SK-N-SH (cell line): Measurements from ENCODE around the gene ZMYND8. TPM values are rescaled to one million over a fixed set of nuclear protein-coding genes. Genes with fewer than 3 reads are reported as not detected.
"Not testable (repeated sequence)": the region's sequence is repeated elsewhere in the genome, so short reads cannot be mapped to it uniquely, and the experiment has no call there.

Source experiments
- CTCF ChIA-PET: fragments of 300-600, 350-600 bp; formaldehyde crosslinking; extraction: SDS; loops from one replicate; lab custom pipeline; 2021; lab: Yijun Ruan, JAX
- POLR2A ChIA-PET: fragments of 350-600 bp; sonication (Branson Sonifier 250); formaldehyde crosslinking; extraction: SDS; loops from one replicate; lab custom pipeline; 2020; ENCODE audit warnings: antibody characterized with exemption, inconsistent platforms; lab: Yijun Ruan, JAX
- DNase-seq: peaks from one replicate; pipeline ENCODE4 v3.0.0; 2012
- H2AFZ ChIP-seq: fragments of 200-600 bp; sonication (generic); 2 replicates; pipeline ENCODE4 v1.8.1; 2016; ENCODE audit warnings: antibody characterized with exemption, mild to moderate bottlenecking, low read depth
- H3F3A ChIP-seq: fragments of 200-600 bp; sonication (generic); replicated peaks from 2 replicates; pipeline ENCODE3; 2016; ENCODE audit warnings: antibody characterized with exemption, mild to moderate bottlenecking; ENCODE audit not compliant: insufficient read depth
- H3K27ac ChIP-seq, 2 experiments: fragments of 200-500 bp in 1 of 2; fragments of 200-600 bp in 1 of 2; sonication (Bioruptor generic) in 1 of 2; sonication (generic), shearing (Covaris generic) in 1 of 2; 2 replicates each; pipeline versions ENCODE4 v1.5.1 to v1.6.1; 2014 to 2016; ENCODE audit warnings: low read depth in 2 of 2, inconsistent platforms in 1 of 2, low read length in 1 of 2, mild to moderate bottlenecking in 1 of 2, mixed read lengths in 1 of 2
- H3K27me3 ChIP-seq: fragments of 200-600 bp; sonication (generic), shearing (Covaris generic); 2 replicates; pipeline ENCODE4 v1.6.1; 2016; ENCODE audit warnings: mixed run types; ENCODE audit not compliant: insufficient read depth
- H3K36me3 ChIP-seq, 2 experiments: fragments of 200-500 bp in 1 of 2; fragments of 200-600 bp in 1 of 2; sonication (Bioruptor generic) in 1 of 2; sonication (generic) in 1 of 2; replicated peaks in 1 of 2; 2 replicates each; pipeline versions ENCODE3 to v1.5.1; 2014 to 2016; ENCODE audit warnings: low read length in 1 of 2, mild to moderate bottlenecking in 1 of 2; ENCODE audit not compliant: insufficient read depth in 2 of 2, control insufficient read depth in 1 of 2
- H3K4me1 ChIP-seq, 2 experiments: fragments of 200-500 bp in 1 of 2; fragments of 200-600 bp in 1 of 2; sonication (Bioruptor generic) in 1 of 2; sonication (generic), shearing (Covaris generic) in 1 of 2; 2 replicates each; pipeline versions ENCODE4 v1.5.1 to v1.6.1; 2014 to 2016; ENCODE audit warnings: low read depth in 1 of 2, low read length in 1 of 2, mixed run types in 1 of 2; ENCODE audit not compliant: insufficient read depth in 2 of 2, control insufficient read depth in 1 of 2
- H3K4me2 ChIP-seq: fragments of 200-600 bp; sonication (generic), shearing (Covaris generic); 2 replicates; pipeline ENCODE4 v1.6.1; 2017; ENCODE audit warnings: mixed run types
- H3K4me3 ChIP-seq, 2 experiments: fragments of 200-500 bp in 1 of 2; fragments of 200-600 bp in 1 of 2; sonication (Bioruptor generic) in 1 of 2; sonication (generic), shearing (Covaris generic) in 1 of 2; 2 replicates each; pipeline versions ENCODE4 v1.5.1 to v1.8.1; 2014 to 2016; ENCODE audit warnings: low read depth in 2 of 2, inconsistent platforms in 1 of 2, low read length in 1 of 2, mild to moderate bottlenecking in 1 of 2, mixed read lengths in 1 of 2, moderate library complexity in 1 of 2
- H3K79me2 ChIP-seq: fragments of 200-600 bp; sonication (generic); 2 replicates; pipeline ENCODE4 v1.8.1; 2017; ENCODE audit warnings: mild to moderate bottlenecking; ENCODE audit not compliant: insufficient read depth
- H3K9ac ChIP-seq: fragments of 200-600 bp; sonication (generic); 2 replicates; pipeline ENCODE4 v1.6.1; 2017; ENCODE audit warnings: mixed run types
- H3K9me2 ChIP-seq: fragments of 200-600 bp; sonication (generic); 2 replicates; pipeline ENCODE4 v1.6.1; 2017; ENCODE audit warnings: mixed run types
- H3K9me3 ChIP-seq: fragments of 200-600 bp; sonication (generic); 2 replicates; pipeline ENCODE4 v1.6.1; 2017; ENCODE audit warnings: mixed run types, mild to moderate bottlenecking, moderate library complexity
- H4K20me1 ChIP-seq: fragments of 200-600 bp; sonication (generic); 2 replicates; pipeline ENCODE4 v1.6.1; 2017; ENCODE audit warnings: mild to moderate bottlenecking, mixed run types; ENCODE audit not compliant: insufficient read depth
- CHD2 ChIP-seq: fragments of 150-350 bp; IDR thresholded peaks from 2 replicates; pipeline ENCODE4 v1.6.1; 2018; ENCODE audit warnings: low read length; ENCODE audit not compliant: partially characterized antibody
- FOXM1 ChIP-seq: IDR thresholded peaks from 2 replicates; pipeline ENCODE4 v1.4.0; 2012; ENCODE audit warnings: low read depth, mild to moderate bottlenecking
- GABPA ChIP-seq: IDR thresholded peaks from 2 replicates; pipeline ENCODE4 v1.4.0; 2012; ENCODE audit warnings: low read depth, mild to moderate bottlenecking
- GATA2 ChIP-seq: sonication (generic); formaldehyde crosslinking; IDR thresholded peaks from 2 replicates; pipeline ENCODE4 v1.5.0; 2020; ENCODE audit warnings: mild to moderate bottlenecking, missing genetic modification reagents
- IRF3 ChIP-seq: fragments of 150-350 bp; IDR thresholded peaks from 2 replicates; pipeline ENCODE4 v1.6.1; 2016; ENCODE audit warnings: mild to moderate bottlenecking, low read depth, low read length
- MEF2A ChIP-seq: IDR thresholded peaks from 2 replicates; pipeline ENCODE4 v1.4.0; 2012; ENCODE audit warnings: low read depth, borderline replicate concordance
- PBX3 ChIP-seq: IDR thresholded peaks from 2 replicates; pipeline ENCODE4; 2012
- POLR2AphosphoS5 ChIP-seq: IDR thresholded peaks from 2 replicates; pipeline ENCODE4 v1.6.1; 2012; ENCODE audit warnings: low read depth, low read length
- RCOR1 ChIP-seq: fragments of 150-350 bp; IDR thresholded peaks from 2 replicates; pipeline ENCODE4 v1.6.1; 2017; ENCODE audit warnings: antibody characterized with exemption, low read length
- SIN3A ChIP-seq: IDR thresholded peaks from 2 replicates; pipeline ENCODE4 v1.6.1; 2012; ENCODE audit warnings: low read depth, mild to moderate bottlenecking, low read length, moderate library complexity, borderline replicate concordance
- SMC3 ChIP-seq: IDR thresholded peaks from 2 replicates; pipeline ENCODE4 v1.6.1; 2012; ENCODE audit warnings: low read depth, low read length, improper control_type of control experiment
- TAF1 ChIP-seq: IDR thresholded peaks from 2 replicates; pipeline ENCODE4 v1.6.1; 2012; ENCODE audit warnings: low read depth, mild to moderate bottlenecking, low read length, moderate library complexity, borderline replicate concordance
- TEAD4 ChIP-seq: IDR thresholded peaks from 2 replicates; pipeline ENCODE4 v1.4.0; 2012; ENCODE audit warnings: mild to moderate bottlenecking, borderline replicate concordance; ENCODE audit not compliant: insufficient read depth
- USF1 ChIP-seq: IDR thresholded peaks from 2 replicates; pipeline ENCODE4 v1.4.0; 2012; ENCODE audit warnings: low read depth, borderline replicate concordance
- YY1 ChIP-seq: IDR thresholded peaks from 2 replicates; pipeline ENCODE4 v1.4.0; 2012; ENCODE audit warnings: low read depth, mild to moderate bottlenecking
- WGBS: methylation state at CpG from one replicate; pipeline ENCODE4 v1.1.6; 2017; ENCODE audit warnings: low lambda C conversion rate; 5-methylcytosine and 5-hydroxymethylcytosine counted together
- polyA plus RNA-seq, 3 experiments: library from polyadenylated mRNA; depleted of rRNA; stranded (reverse); fragments of >200 nt; gene quantifications; 2 replicates each; pipeline ENCODE4 v1.2.3, GENCODE V29; 2012

The ZMYND8 gene
- polyA plus RNA-seq, 1 of the 3 experiments (the other 2 are of a cell fraction), result 25.3 TPM

- Histone ChIP-seq H3K36me3 (peaks cover 10 to 52% of the 10 kb centered on the region in 2 experiments), H3K27ac (peak overlapping the region in 1 of 2 experiments; percentile 6; a peak in 1 of 4 replicates), H3K27me3 (no peaks in the 10 kb centered on the region), H3K4me3 (no peak overlapping the region), H3K79me2 (peaks cover 98% of the 10 kb centered on the region), H2AFZ (no peak overlapping the region), H3K4me1 (peaks cover 1 to 4% of the 10 kb centered on the region in 2 experiments; a peak in 3 of 4 replicates), H3K4me2 (no peak overlapping the region), H3K9me3 (no peaks in the 10 kb centered on the region), H4K20me1 (no peaks in the 10 kb centered on the region), H3F3A (peaks cover 4% of the 10 kb centered on the region), H3K9me2 (no peaks in the 10 kb centered on the region), H3K9ac (no peak overlapping the region)
- no peak for DNase-seq
- no peak for TF ChIP-seq TEAD4
- TF ChIP-seq MEF2A, result no peak
- TF ChIP-seq RCOR1, result no peak
- TF ChIP-seq SMC3, result no peak
- TF ChIP-seq USF1, result no peak
- TF ChIP-seq TAF1, result no peak
- no peak for TF ChIP-seq SIN3A
- TF ChIP-seq FOXM1, result no peak
- TF ChIP-seq PBX3, result no peak
- no peak for TF ChIP-seq YY1
- no peak for TF ChIP-seq IRF3
- TF ChIP-seq CHD2, result no peak
- CTCF ChIA-PET, result interaction anchor here (0.7 to 1.0 kb wide), 2 partner anchors 74 to 1447 kb away, joined by 3 read pairs; no protein-coding TSS in a partner anchor
- WGBS, result 96% methylated on average over 11 of the region's 11 CpGs
- POLR2A ChIA-PET, result no interaction called here
Observed at GRCh38 chr20:47309806-47310426, 46.6 kb downstream of the ZMYND8 start.

- 98% methylated on average over 10 of the region's 10 CpGs for WGBS
- CTCF ChIA-PET, result interaction anchor here (1.8 kb wide), 1 partner anchor 75 kb away, joined by 6 read pairs; no protein-coding TSS in a partner anchor
Observed at GRCh38 chr20:47309394-47309793, 47.1 kb downstream of the ZMYND8 start.

GRCh38 chr20:47307569-47307968 is 48.9 kb downstream of the ZMYND8 start:
- CTCF ChIA-PET, result interaction anchor here (1.8 kb wide), 1 partner anchor 76 kb away, joined by 6 read pairs; no protein-coding TSS in a partner anchor
- POLR2A ChIA-PET, result not testable (repeated sequence)

More at GRCh38 chr20:47309394-47309793, 47.1 kb downstream of the ZMYND8 start:
- DNase-seq, result no peak
- H3F3A ChIP-seq, result no peaks in the 10 kb centered on the region
- H3K4me3 ChIP-seq, result no peak overlapping the region
- no peaks in the 10 kb centered on the region for H4K20me1 ChIP-seq
- H3K9ac ChIP-seq, result no peak overlapping the region
- no peaks in the 10 kb centered on the region for H3K27me3 ChIP-seq
- no peak overlapping the region for H3K4me2 ChIP-seq
- H3K9me2 ChIP-seq, result no peaks in the 10 kb centered on the region
- no peak for TF ChIP-seq POLR2AphosphoS5
- no peak for TF ChIP-seq SMC3
- TF ChIP-seq PBX3, result no peak
- no peak for TF ChIP-seq GATA2 (CRISPR knock-in tag)
- TF ChIP-seq GABPA, result no peak
- 0 out of 2 replicates have a peak, but pooled peaks have one; percentile 3 for TF ChIP-seq MEF2A
- no peak overlapping the region for H2AFZ ChIP-seq
- H3K4me1 ChIP-seq, result peaks cover 0 to 7% of the 10 kb centered on the region in 2 experiments; a peak in 1 of 4 replicates
- peaks cover 98% of the 10 kb centered on the region for H3K79me2 ChIP-seq
- no peak overlapping the region for H3K27ac ChIP-seq
- POLR2A ChIA-PET, result no interaction called here
- peaks cover 10 to 52% of the 10 kb centered on the region in 2 experiments for H3K36me3 ChIP-seq
- H3K9me3 ChIP-seq, result no peaks in the 10 kb centered on the region

More at GRCh38 chr20:47307569-47307968, 48.9 kb downstream of the ZMYND8 start:
- H3K9me3 ChIP-seq, H3K27me3 ChIP-seq, H3K4me2 ChIP-seq, H4K20me1 ChIP-seq, H3F3A ChIP-seq, H3K4me3 ChIP-seq, H3K9me2 ChIP-seq, H2AFZ ChIP-seq, DNase-seq, H3K9ac ChIP-seq, H3K27ac ChIP-seq: not testable (repeated sequence)
- Histone ChIP-seq H3K4me1 (peaks cover 4 to 21% of the 10 kb centered on the region in 2 experiments; a peak in 3 of 4 replicates), H3K36me3 (peaks cover 12 to 64% of the 10 kb centered on the region in 2 experiments), H3K79me2 (peaks cover 94% of the 10 kb centered on the region)
- 97% methylated on average over 9 of the region's 9 CpGs for WGBS
